Measurements from ENCODE around the gene AOAH. TPM values are rescaled to one million over a fixed set of nuclear protein-coding genes. Genes with fewer than 3 reads are reported as not detected.

AOAH gene
- total and polyA plus RNA-seq, 2 of the 4 experiments (the other 2 are of a cell fraction), result not detected

DNA sequence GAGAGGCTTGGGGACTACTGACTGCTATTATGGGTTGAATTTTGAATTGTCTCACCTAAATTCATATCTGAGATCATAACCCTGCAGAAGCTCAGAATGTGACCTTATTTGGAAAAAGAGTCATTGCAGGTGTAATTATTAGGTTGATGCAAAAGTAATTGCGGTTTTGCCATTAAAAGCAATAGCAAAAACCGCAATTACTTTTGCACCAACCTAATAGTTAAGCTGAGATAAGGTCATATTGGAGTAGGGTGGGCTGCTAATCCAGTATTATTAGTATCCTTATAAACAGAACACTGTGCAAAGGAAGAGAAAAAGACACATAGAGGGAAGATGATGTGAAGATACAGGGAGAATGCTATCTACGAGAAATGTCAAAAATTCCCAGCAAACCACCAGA is 82.3 kb downstream of the AOAH start:
- POLR2A ChIA-PET (ENCODE audit: unreplicated experiment), result no interaction called here
- H3K27me3 ChIP-seq (ENCODE audit: control insufficient read depth, insufficient read depth, low read length), result peaks cover 32% of the 10 kb centered on the region
- no peak overlapping the region for H3K18ac ChIP-seq (ENCODE audit: low read depth, low read length)
- no peaks in the 10 kb centered on the region for H3K9me1 ChIP-seq (ENCODE audit: insufficient read depth, low read length)
- no peak overlapping the region for H3K56ac ChIP-seq (ENCODE audit: extremely low read depth, insufficient read depth, low read length)
- no peak overlapping the region for H4K5ac ChIP-seq (ENCODE audit: low read depth, low read length)
- no peak overlapping the region for H3K27ac ChIP-seq (ENCODE audit: insufficient read depth, low read length)
- no TSS peak for BruUV-seq (replicated peaks)
- no peak overlapping the region for H2AK5ac ChIP-seq (ENCODE audit: low read depth, low read length)
- intact Hi-C loops (cut with micrococcal nuclease) (no loop called here), in situ Hi-C loops (cut with MboI; ENCODE audit: low sequenced_read_pairs) (no loop called here), dilution Hi-C loops (cut with HindIII; ENCODE audit: low sequenced_read_pairs, unreplicated experiment) (no loop called here)
- H2BK20ac ChIP-seq (ENCODE audit: low read depth, low read length), result no peak overlapping the region
- CTCF ChIA-PET, result interaction anchor here (0.7 kb wide), 1 partner anchor 54 kb away, joined by 3 read pairs; no protein-coding TSS in a partner anchor
- H4K8ac ChIP-seq (ENCODE audit: low read depth in 2 of 2, low read length in 2 of 2), result no peak overlapping the region
- no peaks in the 10 kb centered on the region for H3K9me3 ChIP-seq (ENCODE audit: control insufficient read depth, insufficient read depth, low read length)
- TF ChIP-seq RCOR1 (IDR thresholded peaks at IDR 0.05; ENCODE audit: insufficient replicate concordance, low read length), result no peak
- no peak for TF ChIP-seq SMC3 (IDR thresholded peaks at IDR 0.05; ENCODE audit: low read depth, low read length)
- TF ChIP-seq, protein P1, sequence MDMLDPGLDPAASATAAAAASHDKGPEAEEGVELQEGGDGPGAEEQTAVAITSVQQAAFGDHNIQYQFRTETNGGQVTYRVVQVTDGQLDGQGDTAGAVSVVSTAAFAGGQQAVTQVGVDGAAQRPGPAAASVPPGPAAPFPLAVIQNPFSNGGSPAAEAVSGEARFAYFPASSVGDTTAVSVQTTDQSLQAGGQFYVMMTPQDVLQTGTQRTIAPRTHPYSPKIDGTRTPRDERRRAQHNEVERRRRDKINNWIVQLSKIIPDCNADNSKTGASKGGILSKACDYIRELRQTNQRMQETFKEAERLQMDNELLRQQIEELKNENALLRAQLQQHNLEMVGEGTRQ (IDR thresholded peaks at IDR 0.05; ENCODE audit: low read depth, low read length), result no peak
- no peak for TF ChIP-seq POLR2A (IDR thresholded peaks at IDR 0.05; ENCODE audit: low read depth, low read length)
- no peak for TF ChIP-seq MXI1 (IDR thresholded peaks at IDR 0.05; ENCODE audit: borderline replicate concordance, low read depth, low read length)
- no peak overlapping the region for H3K9ac ChIP-seq (ENCODE audit: low read depth, low read length)
- no peak overlapping the region for H2AK9ac ChIP-seq (replicated peaks; ENCODE audit: low read depth, low read length, poor library complexity)
- no peak overlapping the region for H2AFZ ChIP-seq (replicated peaks; ENCODE audit: low read length, poor library complexity)
- no peak overlapping the region for H4K91ac ChIP-seq (ENCODE audit: insufficient read depth, low read depth, low read length)
- ATAC-seq (ENCODE audit: low read depth) (no peak), DNase-seq (no peak)
- no peak overlapping the region for H2BK5ac ChIP-seq (ENCODE audit: low read depth, low read length, poor library complexity, severe bottlenecking)
- no CpG with 5 or more reads among the region's 3 CpGs for WGBS, 2 experiments (ENCODE audit: extremely low coverage in 2 of 2, insufficient read length in 1 of 2)
- no peak overlapping the region for H2BK15ac ChIP-seq (ENCODE audit: low read depth, low read length)
- H3K4me3 ChIP-seq (ENCODE audit: insufficient read depth, low read depth, low read length), result no peak overlapping the region
- no peaks in the 10 kb centered on the region for H4K20me1 ChIP-seq (ENCODE audit: insufficient read depth, low read length)
- no peak overlapping the region for H3K23ac ChIP-seq (ENCODE audit: low read depth, low read length)
- no peak overlapping the region for H3K4me2 ChIP-seq (ENCODE audit: low read depth, low read length)
- no peaks in the 10 kb centered on the region for H3K4me1 ChIP-seq (ENCODE audit: control insufficient read depth, insufficient read depth, low read length)
- H3K4ac ChIP-seq (ENCODE audit: low read depth, low read length), result no peak overlapping the region
- H3K14ac ChIP-seq (replicated peaks; ENCODE audit: low read depth, low read length), result no peak overlapping the region
- H2BK120ac ChIP-seq (ENCODE audit: low read depth, low read length), result no peak overlapping the region
- H3K79me1 ChIP-seq (ENCODE audit: low read depth in 1 of 2, low read length in 2 of 2), result no peaks in the 10 kb centered on the region
- no peaks in the 10 kb centered on the region for H3K36me3 ChIP-seq (ENCODE audit: control insufficient read depth, insufficient read depth, low read length)

All from IMR-90 (cell line).